Activated CD8-positive, alpha-beta memory T cell treated with anti-CD3 and anti-CD28 coated beads, Interleukin-2, amount 50 U/mL, for 4 hours (primary cell): ENCODE data around the gene SRSF7.

Experiments used
- DNase-seq: peaks from one replicate; pipeline ENCODE4 v3.0.0-alpha.2; 2020

Gene SRSF7

DNA sequence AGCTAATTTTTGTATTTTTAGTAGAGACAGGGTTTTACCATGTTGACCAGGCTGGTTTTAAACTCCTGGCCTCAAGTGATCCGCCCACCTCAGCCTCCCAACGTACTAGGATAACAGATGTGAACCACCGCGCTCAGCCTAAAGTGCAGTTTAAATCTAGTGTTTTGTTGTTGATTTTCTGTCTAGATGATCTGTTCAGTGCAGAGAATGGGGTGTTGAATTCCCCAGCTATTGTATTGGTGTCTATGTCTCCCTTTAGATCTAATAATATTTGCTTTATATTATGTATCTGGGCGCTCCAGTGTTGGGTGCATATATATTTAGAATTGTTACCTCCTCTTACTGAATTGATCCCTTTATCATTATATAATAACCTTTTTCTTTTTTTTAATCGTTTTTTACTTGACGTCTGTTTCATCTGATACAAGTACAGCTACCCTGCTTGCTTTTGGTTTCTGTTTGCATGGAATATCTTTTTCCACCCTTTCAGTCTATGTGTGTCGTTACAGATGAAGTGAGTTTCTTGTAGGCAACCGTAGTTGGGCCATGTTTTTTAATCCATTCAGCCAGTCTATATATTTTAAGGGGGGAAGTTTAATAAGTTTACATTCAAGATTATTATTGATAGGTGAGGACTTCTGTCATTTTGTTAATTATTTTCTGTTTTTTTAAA lies 50.9 kb downstream of the SRSF7 start:
- no peak for DNase-seq

DNA sequence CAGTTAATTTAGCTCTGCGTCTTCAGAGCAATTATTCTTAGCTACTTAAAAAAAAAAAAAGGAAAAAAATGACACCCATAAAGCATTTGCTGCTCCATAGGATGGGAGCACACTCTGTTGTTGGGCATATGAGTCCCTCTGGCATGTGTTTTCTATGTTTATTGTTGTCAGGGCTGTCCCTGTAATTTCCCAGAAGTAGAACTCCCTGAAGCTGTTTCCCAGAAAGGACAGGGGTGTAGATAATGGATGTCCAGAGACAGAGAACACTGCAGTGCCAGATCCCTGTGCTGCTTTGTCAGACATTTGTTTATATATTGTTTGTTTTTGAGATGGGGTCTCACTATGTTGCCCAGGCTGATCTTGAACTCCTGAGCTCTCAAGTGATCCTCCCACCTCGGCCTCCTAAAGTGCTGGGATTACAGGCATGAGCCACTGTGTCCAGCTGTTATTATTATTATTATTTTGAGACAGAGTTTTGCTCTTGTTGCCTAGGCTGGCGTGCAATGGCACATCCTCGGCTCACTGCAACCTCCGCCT lies 52.6 kb downstream of the SRSF7 start:
- no peak for DNase-seq

DNA sequence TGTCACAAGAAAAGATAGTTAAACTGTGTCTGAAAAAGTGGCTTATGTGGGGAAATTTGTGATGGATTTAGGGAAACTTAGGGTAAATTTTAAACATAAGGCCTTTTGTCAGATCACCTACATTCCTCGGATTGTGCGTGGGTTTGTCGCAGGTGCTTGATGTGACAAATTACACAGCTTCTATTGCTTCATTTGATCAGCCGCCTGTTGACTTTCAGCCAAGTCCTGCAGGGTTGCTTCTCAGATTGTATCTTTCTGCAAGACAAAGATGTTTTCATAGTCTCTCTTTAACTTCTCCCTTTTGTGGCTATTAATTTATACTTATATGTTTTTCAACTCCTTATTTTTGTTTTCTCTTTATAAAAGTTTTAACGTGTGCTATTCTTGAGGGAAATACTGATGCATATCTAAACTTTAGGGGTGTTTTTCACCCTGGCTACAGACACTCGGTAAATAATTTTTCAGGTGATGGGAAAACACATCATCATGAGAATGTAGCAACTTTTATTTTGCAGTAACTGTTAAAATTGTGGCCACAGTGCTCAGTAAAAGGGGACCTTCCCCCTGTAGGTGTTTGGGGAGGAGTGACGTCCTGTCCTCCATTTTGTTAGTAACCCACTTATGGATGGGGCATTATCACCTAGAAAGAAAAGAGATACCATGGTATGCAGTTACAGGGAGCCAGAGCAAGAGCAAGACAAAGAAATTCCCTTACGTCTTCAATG lies 53.9 kb downstream of the SRSF7 start:
- DNase-seq: no peak
